ENCODE results near the gene GPANK1. TPM values are rescaled to one million over a fixed set of nuclear protein-coding genes. Genes with fewer than 3 reads are reported as not detected.

The GPANK1 gene
- total and polyA plus RNA-seq, 4 donors: 12.7 to 16.6 (median 14.5) TPM

- WGBS, 2 donors: 94 to 95% methylated on average over 8 of the region's 8 CpGs
- DNase-seq: no peak
- no peak for ATAC-seq (ENCODE audit: insufficient read depth, low FRiP score)
- Histone ChIP-seq H3K4me1 (ENCODE audit: control insufficient read depth in 5 of 5, insufficient read depth in 5 of 5, low read length in 5 of 5) (peaks cover 4 to 37% (median 14%) of the 10 kb centered on the region in 5 donors), H3K27ac (ENCODE audit: low read depth in 1 of 2, low read length in 1 of 2) (no peak overlapping the region), H3K27me3 (ENCODE audit: control insufficient read depth in 3 of 3, insufficient read depth in 3 of 3, low read length in 2 of 3) (no peaks in the 10 kb centered on the region), H3K9me3 (ENCODE audit: control insufficient read depth in 4 of 4, insufficient read depth in 3 of 4, low read length in 3 of 4) (no peaks in the 10 kb centered on the region), H3K4me3 (no peak overlapping the region), H3K36me3 (ENCODE audit: control insufficient read depth in 4 of 4, insufficient read depth in 4 of 4, low read length in 4 of 4) (peaks cover 3 to 18% (median 7%) of the 10 kb centered on the region in 4 donors), H3K9ac (ENCODE audit: insufficient read depth in 1 of 2, low read length in 2 of 2) (no peak overlapping the region)
- no peak for TF ChIP-seq CTCF (IDR thresholded peaks at IDR 0.05; ENCODE audit: control extremely low read depth, extremely low read depth)
Measured at GRCh38 chr6:31654574-31655348, 10.0 kb downstream of the GPANK1 start.

- Histone ChIP-seq H3K27ac (ENCODE audit: low read depth in 1 of 2, low read length in 1 of 2) (peak overlapping the region; percentile 93 to 98), H3K36me3 (ENCODE audit: control insufficient read depth in 4 of 4, insufficient read depth in 4 of 4, low read length in 4 of 4) (peaks cover 17 to 27% (median 22%) of the 10 kb centered on the region in 4 donors), H3K4me3 (peak overlapping the region; percentile 53), H3K9me3 (ENCODE audit: control insufficient read depth in 4 of 4, insufficient read depth in 3 of 4, low read length in 3 of 4) (no peaks in the 10 kb centered on the region), H3K4me1 (ENCODE audit: control insufficient read depth in 5 of 5, insufficient read depth in 5 of 5, low read length in 5 of 5) (peaks cover 4 to 21% (median 7%) of the 10 kb centered on the region in 5 donors), H3K9ac (ENCODE audit: insufficient read depth in 1 of 2, low read length in 2 of 2) (peak overlapping the region; percentile 72 to 96), H3K27me3 (ENCODE audit: control insufficient read depth in 3 of 3, insufficient read depth in 3 of 3, low read length in 2 of 3) (no peaks in the 10 kb centered on the region)
- ATAC-seq (ENCODE audit: insufficient read depth, low FRiP score): peak; percentile 87
- peak in 1 of 3 donors; percentile 95 for DNase-seq
- no peak for TF ChIP-seq CTCF (IDR thresholded peaks at IDR 0.05; ENCODE audit: control extremely low read depth, extremely low read depth)
- 7 to 8% methylated on average over 37 of the region's 37 CpGs for WGBS, 2 donors
Measured at GRCh38 chr6:31652925-31653724, 11.7 kb downstream of the GPANK1 start.

GRCh38 chr6:31651602-31652191, 13.1 kb downstream of the GPANK1 start:
- 4% methylated on average over 29 of the region's 29 CpGs for WGBS, 2 donors
- Histone ChIP-seq H3K9ac (ENCODE audit: insufficient read depth in 1 of 2, low read length in 2 of 2) (peak overlapping the region; percentile 58 to 87), H3K36me3 (ENCODE audit: control insufficient read depth in 4 of 4, insufficient read depth in 4 of 4, low read length in 4 of 4) (peaks cover 20 to 31% (median 27%) of the 10 kb centered on the region in 4 donors), H3K4me3 (peak overlapping the region; percentile 74), H3K27ac (ENCODE audit: low read depth in 1 of 2, low read length in 1 of 2) (peak overlapping the region; percentile 93 to 98), H3K9me3 (ENCODE audit: control insufficient read depth in 4 of 4, insufficient read depth in 3 of 4, low read length in 3 of 4) (no peaks in the 10 kb centered on the region), H3K27me3 (ENCODE audit: control insufficient read depth in 3 of 3, insufficient read depth in 3 of 3, low read length in 2 of 3) (no peaks in the 10 kb centered on the region), H3K4me1 (ENCODE audit: control insufficient read depth in 5 of 5, insufficient read depth in 5 of 5, low read length in 5 of 5) (peaks cover 4 to 20% (median 7%) of the 10 kb centered on the region in 5 donors)
- peak; percentile 43 for ATAC-seq (ENCODE audit: insufficient read depth, low FRiP score)
- DNase-seq: peak in 1 of 3 donors; percentile 80
- TF ChIP-seq CTCF (IDR thresholded peaks at IDR 0.05; ENCODE audit: control extremely low read depth, extremely low read depth): no peak

Data from lung (tissue), 12 donors.